H9 (cell line): ENCODE results near the gene A2ML1. TPM values are rescaled to one million over a fixed set of nuclear protein-coding genes. Genes with fewer than 3 reads are reported as not detected.

Experiments
- DNase-seq: peaks from one replicate; pipeline ENCODE4 v3.0.0-alpha.2; 2017
- H2AFZ ChIP-seq: one replicate; pipeline ENCODE4 v1.6.1; 2013; ENCODE audit warnings: mild to moderate bottlenecking, low read length, control low read depth, moderate library complexity
- H2AK5ac ChIP-seq: 2 replicates; pipeline ENCODE4 v1.6.1; 2013; ENCODE audit warnings: low read length, control low read depth, mixed read lengths; ENCODE audit not compliant: insufficient read length
- H2BK120ac ChIP-seq: one replicate; pipeline ENCODE4 v1.6.1; 2013; ENCODE audit warnings: low read depth, mild to moderate bottlenecking, low read length, control low read depth, inconsistent platforms; ENCODE audit not compliant: poor library complexity, severe bottlenecking
- H2BK12ac ChIP-seq: 2 replicates; pipeline ENCODE4 v1.6.1; 2013; ENCODE audit warnings: low read length, control low read depth, mixed read lengths, low read depth; ENCODE audit not compliant: insufficient read length
- H2BK15ac ChIP-seq: 2 replicates; pipeline ENCODE4 v1.6.1; 2013; ENCODE audit warnings: low read depth, low read length, control low read depth
- H2BK20ac ChIP-seq: one replicate; pipeline ENCODE4 v1.6.1; 2013; ENCODE audit warnings: low read depth, mild to moderate bottlenecking, low read length, control low read depth, inconsistent platforms; ENCODE audit not compliant: poor library complexity, severe bottlenecking
- H2BK5ac ChIP-seq: 2 replicates; pipeline ENCODE4 v1.6.1; 2013; ENCODE audit warnings: low read length, control low read depth, mixed read lengths; ENCODE audit not compliant: insufficient read length
- H3K14ac ChIP-seq: 2 replicates; pipeline ENCODE4 v1.6.1; 2013; ENCODE audit warnings: low read length, control low read depth; ENCODE audit not compliant: insufficient read depth
- H3K18ac ChIP-seq: 2 replicates; pipeline ENCODE4 v1.6.1; 2013; ENCODE audit warnings: low read depth, mild to moderate bottlenecking, mixed read lengths, low read length, control low read depth; ENCODE audit not compliant: insufficient read length
- H3K23ac ChIP-seq: 2 replicates; pipeline ENCODE4 v1.6.1; 2013; ENCODE audit warnings: low read length, control low read depth, mixed read lengths, low read depth; ENCODE audit not compliant: insufficient read length
- H3K23me2 ChIP-seq: 2 replicates; pipeline ENCODE4 v1.6.1; 2013; ENCODE audit warnings: low read depth, mild to moderate bottlenecking, mixed read lengths, low read length, control low read depth; ENCODE audit not compliant: insufficient read length, poor library complexity, severe bottlenecking
- H3K27ac ChIP-seq: 2 replicates; pipeline ENCODE4 v1.5.1; 2013; ENCODE audit warnings: low read length, control low read depth, mixed read lengths, low read depth; ENCODE audit not compliant: insufficient read length
- H3K27me3 ChIP-seq: 2 replicates; pipeline ENCODE4 v1.6.1; 2013; ENCODE audit warnings: low read length, control low read depth, inconsistent platforms; ENCODE audit not compliant: insufficient read depth
- H3K4ac ChIP-seq: 2 replicates; pipeline ENCODE4 v1.6.1; 2013; ENCODE audit warnings: low read depth, mild to moderate bottlenecking, control low read depth, inconsistent platforms, low read length, moderate library complexity
- H3K4me1 ChIP-seq: 2 replicates; pipeline ENCODE4 v1.6.1; 2013; ENCODE audit warnings: low read length, control low read depth, inconsistent platforms; ENCODE audit not compliant: insufficient read depth
- H3K4me2 ChIP-seq: 2 replicates; pipeline ENCODE4 v1.6.1; 2013; ENCODE audit warnings: low read length, control low read depth, mixed read lengths; ENCODE audit not compliant: insufficient read length, insufficient read depth
- H3K56ac ChIP-seq: 2 replicates; pipeline ENCODE4 v1.6.1; 2013; ENCODE audit warnings: low read depth, mild to moderate bottlenecking, mixed read lengths, low read length, control low read depth; ENCODE audit not compliant: insufficient read length
- H3K79me1 ChIP-seq: 2 replicates; pipeline ENCODE4 v1.6.1; 2013; ENCODE audit warnings: low read depth, mild to moderate bottlenecking, moderate library complexity, low read length, control low read depth, inconsistent platforms; ENCODE audit not compliant: insufficient read depth, poor library complexity, severe bottlenecking
- H3K79me2 ChIP-seq: 2 replicates; pipeline ENCODE4 v1.6.1; 2013; ENCODE audit warnings: low read length, control low read depth, inconsistent platforms; ENCODE audit not compliant: insufficient read depth
- H3K9ac ChIP-seq: 2 replicates; pipeline ENCODE4 v1.6.1; 2013; ENCODE audit warnings: low read length, control low read depth, mixed read lengths; ENCODE audit not compliant: insufficient read length; ENCODE audit errors: extremely low read depth
- H3K9me3 ChIP-seq: one replicate; pipeline ENCODE4 v1.6.1; 2013; ENCODE audit warnings: low read depth, low read length, inconsistent platforms; ENCODE audit not compliant: control insufficient read depth
- H3T11ph ChIP-seq: one replicate; pipeline ENCODE4 v1.6.1; 2013; ENCODE audit warnings: mild to moderate bottlenecking, low read length, control low read depth, inconsistent platforms
- H4K20me1 ChIP-seq: one replicate; pipeline ENCODE4 v1.6.1; 2013; ENCODE audit not compliant: control insufficient read depth, insufficient read length, insufficient read depth
- H4K5ac ChIP-seq: 2 replicates; pipeline ENCODE4 v1.6.1; 2013; ENCODE audit warnings: low read depth, mild to moderate bottlenecking, mixed read lengths, low read length, control low read depth; ENCODE audit not compliant: insufficient read length
- H4K8ac ChIP-seq: replicated peaks from 2 replicates; pipeline ENCODE4 v1.6.1; 2013; ENCODE audit warnings: low read length, control low read depth, mixed read lengths, low read depth; ENCODE audit not compliant: insufficient read length
- H4K91ac ChIP-seq: 2 replicates; pipeline ENCODE4 v1.6.1; 2013; ENCODE audit warnings: low read depth, mild to moderate bottlenecking, moderate library complexity, mixed read lengths, low read length, control low read depth; ENCODE audit not compliant: insufficient read length
- H3K27ac Mint-ChIP-seq, 3 experiments: 2 replicates in 2 of 3; 3 replicates in 1 of 3; pipeline ENCODE4 v1.8.0; 2020 to 2021; ENCODE audit warnings: mixed read lengths in 3 of 3, mild to moderate bottlenecking in 1 of 3, moderate library complexity in 1 of 3
- H3K27me3 Mint-ChIP-seq: 2 replicates; pipeline ENCODE4 v1.8.0; 2021; ENCODE audit warnings: low read depth, mild to moderate bottlenecking, moderate library complexity, mixed read lengths
- H3K36me3 Mint-ChIP-seq, 3 experiments: 2 replicates in 2 of 3; 3 replicates in 1 of 3; pipeline ENCODE4 v1.8.0; 2020 to 2021; ENCODE audit warnings: low read depth in 3 of 3, mixed read lengths in 3 of 3; ENCODE audit not compliant: insufficient read depth in 1 of 3
- H3K4me1 Mint-ChIP-seq, 2 experiments: 2 replicates each; pipeline ENCODE4 v1.8.0; 2020; ENCODE audit warnings: mixed read lengths in 2 of 2
- H3K4me3 Mint-ChIP-seq, 2 experiments: 2 replicates in 1 of 2; 3 replicates in 1 of 2; pipeline ENCODE4 v1.8.0; 2020 to 2021; ENCODE audit warnings: mild to moderate bottlenecking in 2 of 2, mixed read lengths in 2 of 2, moderate library complexity in 1 of 2
- H3K9me3 Mint-ChIP-seq, 2 experiments: 2 replicates in 1 of 2; 3 replicates in 1 of 2; pipeline ENCODE4 v1.8.0; 2020; ENCODE audit warnings: mild to moderate bottlenecking in 2 of 2, mixed read lengths in 2 of 2, moderate library complexity in 1 of 2
- WGBS: extraction: QIAGEN DNeasy Blood & Tissue Kit; methylation state at CpG from one replicate; pipeline ENCODE4 v1.1.7; 2013; ENCODE audit warnings: missing lambda C conversion rate, low lambda C conversion rate, mixed read lengths; ENCODE audit not compliant: insufficient read length; ENCODE audit errors: extremely low coverage; 5-methylcytosine and 5-hydroxymethylcytosine counted together
- total RNA-seq: library from RNA; stranded (reverse); gene quantifications from 2 replicates; pipeline ENCODE4 v1.2.1, GENCODE V29; 2021
- TF ChIP-seq, protein P1 (sequence below): fragments of 200-600 bp; sonication (generic); conservative IDR thresholded peaks from 3 replicates; pipeline ENCODE4 v1.8.0; 2021; ENCODE audit warnings: antibody characterized with exemption, mild to moderate bottlenecking

The A2ML1 gene
- total RNA-seq, 1 experiment from 2014 or later: 2.8 TPM

DNA sequence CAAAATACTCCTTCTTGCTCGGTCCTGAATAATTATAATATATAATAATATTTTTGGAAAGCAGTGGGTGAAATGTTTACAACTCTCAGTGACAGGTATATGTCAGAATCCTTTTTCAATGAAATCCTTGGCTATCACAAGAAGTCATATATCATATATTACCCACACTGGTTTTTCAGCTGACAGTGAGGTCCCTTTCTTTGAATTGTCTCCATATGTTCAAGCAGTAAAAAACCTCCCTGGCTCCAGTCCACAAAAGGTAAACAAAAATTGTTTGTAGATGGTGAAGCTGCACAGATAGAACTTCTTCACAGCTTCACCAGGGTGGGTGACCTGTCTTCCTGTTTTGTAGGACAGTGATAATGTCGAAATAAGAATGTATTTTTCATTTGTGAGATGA, 44.0 kb downstream of the A2ML1 start:
- Histone ChIP-seq H2BK12ac (no peak overlapping the region), H3K79me1 (no peaks in the 10 kb centered on the region), H2AFZ (no peak overlapping the region), H3K18ac (no peak overlapping the region), H3K56ac (no peak overlapping the region), H2BK20ac (no peak overlapping the region), H3K4me2 (no peak overlapping the region), H4K91ac (no peak overlapping the region), H3K9me3 (no peaks in the 10 kb centered on the region), H4K20me1 (no peaks in the 10 kb centered on the region), H4K8ac (no peak overlapping the region), H3K23ac (no peak overlapping the region), H2BK5ac (no peak overlapping the region), H4K5ac (no peak overlapping the region), H3K27me3 (no peaks in the 10 kb centered on the region), H2AK5ac (no peak overlapping the region), H3T11ph (no peak overlapping the region), H3K4ac (no peak overlapping the region), H3K14ac (no peak overlapping the region), H3K23me2 (no peaks in the 10 kb centered on the region), H2BK15ac (no peak overlapping the region), H3K4me1 (no peaks in the 10 kb centered on the region), H3K79me2 (no peaks in the 10 kb centered on the region), H2BK120ac (no peak overlapping the region), H3K27ac (no peak overlapping the region), H3K9ac (no peak overlapping the region)
- WGBS: no CpG with 5 or more reads among the region's 2 CpGs
- no peak for DNase-seq
- Mint-ChIP-seq H3K27ac (no peak overlapping the region), H3K4me3 (no peak overlapping the region), H3K9me3 (peaks cover 0 to 2% of the 10 kb centered on the region in 2 experiments; a peak in 1 of 5 replicates), H3K27me3 (no peaks in the 10 kb centered on the region), H3K4me1 (no peaks in the 10 kb centered on the region), H3K36me3 (peaks cover 0 to 4% (median 4%) of the 10 kb centered on the region in 3 experiments; a peak in 5 of 7 replicates)
- TF ChIP-seq, protein P1, sequence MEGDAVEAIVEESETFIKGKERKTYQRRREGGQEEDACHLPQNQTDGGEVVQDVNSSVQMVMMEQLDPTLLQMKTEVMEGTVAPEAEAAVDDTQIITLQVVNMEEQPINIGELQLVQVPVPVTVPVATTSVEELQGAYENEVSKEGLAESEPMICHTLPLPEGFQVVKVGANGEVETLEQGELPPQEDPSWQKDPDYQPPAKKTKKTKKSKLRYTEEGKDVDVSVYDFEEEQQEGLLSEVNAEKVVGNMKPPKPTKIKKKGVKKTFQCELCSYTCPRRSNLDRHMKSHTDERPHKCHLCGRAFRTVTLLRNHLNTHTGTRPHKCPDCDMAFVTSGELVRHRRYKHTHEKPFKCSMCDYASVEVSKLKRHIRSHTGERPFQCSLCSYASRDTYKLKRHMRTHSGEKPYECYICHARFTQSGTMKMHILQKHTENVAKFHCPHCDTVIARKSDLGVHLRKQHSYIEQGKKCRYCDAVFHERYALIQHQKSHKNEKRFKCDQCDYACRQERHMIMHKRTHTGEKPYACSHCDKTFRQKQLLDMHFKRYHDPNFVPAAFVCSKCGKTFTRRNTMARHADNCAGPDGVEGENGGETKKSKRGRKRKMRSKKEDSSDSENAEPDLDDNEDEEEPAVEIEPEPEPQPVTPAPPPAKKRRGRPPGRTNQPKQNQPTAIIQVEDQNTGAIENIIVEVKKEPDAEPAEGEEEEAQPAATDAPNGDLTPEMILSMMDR: no peak
